Thoracic aorta (tissue), 2 donors: ENCODE results near the gene MS4A15. TPM values are rescaled to one million over a fixed set of nuclear protein-coding genes. Genes with fewer than 3 reads are reported as not detected.

ENCODE experiments used
- ATAC-seq: fragments of 150-250 bp; one replicate; pipeline ENCODE4 v1.8.0; 2017; ENCODE audit warnings: low read depth; ENCODE audit not compliant: insufficient number of reproducible peaks, low FRiP score
- DNase-seq: peaks from one replicate; pipeline ENCODE4 v3.0.0-alpha.2; 2020; ENCODE audit warnings: low spot score
- H3K27ac ChIP-seq, 2 donors: fragments of 200-600 bp; sonication (generic); 1 replicate in 1 of 2; 2 replicates in 1 of 2; pipeline ENCODE4 v1.5.1; 2016; ENCODE audit warnings: mild to moderate bottlenecking in 2 of 2, moderate library complexity in 2 of 2
- H3K27me3 ChIP-seq: fragments of 200-600 bp; sonication (generic); replicated peaks from 2 replicates; pipeline ENCODE4 v1.6.0; 2016; ENCODE audit warnings: mild to moderate bottlenecking; ENCODE audit not compliant: insufficient read depth
- H3K36me3 ChIP-seq: fragments of 200-600 bp; sonication (generic); one replicate; pipeline ENCODE4 v1.5.1; 2016
- H3K4me1 ChIP-seq, 2 donors: fragments of 200-600 bp; sonication (generic); 1 replicate in 1 of 2; 2 replicates in 1 of 2; pipeline versions ENCODE4 v1.5.1 to v1.6.0; 2016; ENCODE audit warnings: low read depth in 2 of 2, mild to moderate bottlenecking in 1 of 2; ENCODE audit not compliant: control insufficient read depth in 1 of 2
- H3K4me3 ChIP-seq: fragments of 200-600 bp; sonication (generic); 2 replicates; pipeline ENCODE4 v1.5.1; 2016; ENCODE audit warnings: mild to moderate bottlenecking
- H3K9me3 ChIP-seq: fragments of 200-600 bp; sonication (generic); 2 replicates; pipeline ENCODE4 v1.5.1; 2016
- total RNA-seq, 2 donors: library from RNA; depleted of rRNA; stranded (reverse); fragments of >200 nt; gene quantifications; one replicate each; pipeline versions ENCODE4 v1.1.0 to v1.2.3, GENCODE V29; 2016
- TF ChIP-seq, protein P1 (sequence below): fragments of 200-600 bp; sonication (generic); IDR thresholded peaks from one replicate; pipeline ENCODE4 v1.5.1; 2019; ENCODE audit warnings: antibody characterized with exemption

MS4A15 gene
- total RNA-seq, 2 donors from 2014 or later, result not detected

- TF ChIP-seq, protein P1, sequence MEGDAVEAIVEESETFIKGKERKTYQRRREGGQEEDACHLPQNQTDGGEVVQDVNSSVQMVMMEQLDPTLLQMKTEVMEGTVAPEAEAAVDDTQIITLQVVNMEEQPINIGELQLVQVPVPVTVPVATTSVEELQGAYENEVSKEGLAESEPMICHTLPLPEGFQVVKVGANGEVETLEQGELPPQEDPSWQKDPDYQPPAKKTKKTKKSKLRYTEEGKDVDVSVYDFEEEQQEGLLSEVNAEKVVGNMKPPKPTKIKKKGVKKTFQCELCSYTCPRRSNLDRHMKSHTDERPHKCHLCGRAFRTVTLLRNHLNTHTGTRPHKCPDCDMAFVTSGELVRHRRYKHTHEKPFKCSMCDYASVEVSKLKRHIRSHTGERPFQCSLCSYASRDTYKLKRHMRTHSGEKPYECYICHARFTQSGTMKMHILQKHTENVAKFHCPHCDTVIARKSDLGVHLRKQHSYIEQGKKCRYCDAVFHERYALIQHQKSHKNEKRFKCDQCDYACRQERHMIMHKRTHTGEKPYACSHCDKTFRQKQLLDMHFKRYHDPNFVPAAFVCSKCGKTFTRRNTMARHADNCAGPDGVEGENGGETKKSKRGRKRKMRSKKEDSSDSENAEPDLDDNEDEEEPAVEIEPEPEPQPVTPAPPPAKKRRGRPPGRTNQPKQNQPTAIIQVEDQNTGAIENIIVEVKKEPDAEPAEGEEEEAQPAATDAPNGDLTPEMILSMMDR, result no peak
- H3K4me3 ChIP-seq, result peak overlapping the region; percentile 11
- H3K27me3 ChIP-seq, result no peaks in the 10 kb centered on the region
- H3K27ac ChIP-seq, result no peak overlapping the region
- ATAC-seq (no peak), DNase-seq (no peak)
- no peaks in the 10 kb centered on the region for H3K9me3 ChIP-seq
- H3K4me1 ChIP-seq, result peaks cover 6 to 14% of the 10 kb centered on the region in 2 donors
- H3K36me3 ChIP-seq, result no peaks in the 10 kb centered on the region
Observed at GRCh38 chr11:60731586-60731985, 25.1 kb upstream of the MS4A15 start.

GRCh38 chr11:60734279-60734678 is 22.4 kb upstream of the MS4A15 start:
- Histone ChIP-seq H3K27ac (no peak overlapping the region), H3K27me3 (no peaks in the 10 kb centered on the region), H3K9me3 (no peaks in the 10 kb centered on the region), H3K36me3 (no peaks in the 10 kb centered on the region), H3K4me1 (peaks cover 6 to 14% of the 10 kb centered on the region in 2 donors), H3K4me3 (no peak overlapping the region)
- TF ChIP-seq, protein P1, result no peak
- DNase-seq (no peak), ATAC-seq (no peak)

GRCh38 chr11:60739114-60739513 is 17.6 kb upstream of the MS4A15 start:
- no peak overlapping the region for H3K27ac ChIP-seq
- TF ChIP-seq, protein P1, result no peak
- no peak for ATAC-seq

GRCh38 chr11:60740573-60740972 is 16.1 kb upstream of the MS4A15 start:
- DNase-seq (no peak), ATAC-seq (no peak)
- Histone ChIP-seq H3K9me3 (no peaks in the 10 kb centered on the region), H3K27ac (no peak overlapping the region), H3K4me3 (no peak overlapping the region), H3K36me3 (no peaks in the 10 kb centered on the region), H3K4me1 (no peaks in the 10 kb centered on the region), H3K27me3 (no peaks in the 10 kb centered on the region)
- TF ChIP-seq, protein P1, result no peak

More at GRCh38 chr11:60739114-60739513, 17.6 kb upstream of the MS4A15 start:
- DNase-seq, result no peak
- Histone ChIP-seq H3K27me3 (no peaks in the 10 kb centered on the region), H3K4me3 (no peak overlapping the region), H3K36me3 (no peaks in the 10 kb centered on the region), H3K9me3 (no peaks in the 10 kb centered on the region), H3K4me1 (no peaks in the 10 kb centered on the region)

DNA sequence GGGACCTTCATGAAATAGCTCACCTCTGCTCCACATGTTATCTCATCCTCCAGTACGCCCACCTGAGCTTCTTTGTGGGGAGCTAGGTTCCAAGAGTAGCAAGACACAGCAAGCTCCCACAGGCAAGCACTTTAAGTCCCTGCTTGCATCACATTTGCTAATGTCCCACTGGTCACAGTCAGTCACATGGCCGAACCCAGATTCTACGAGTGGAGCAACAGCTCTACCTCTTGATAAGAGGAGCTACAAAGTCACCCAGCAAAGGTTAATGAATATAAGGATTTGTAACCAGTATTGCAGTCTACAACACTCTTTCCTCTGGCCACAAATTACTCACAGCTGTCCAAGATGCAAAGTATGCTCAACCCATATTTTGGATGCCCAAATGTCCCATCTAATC is 15.2 kb upstream of the MS4A15 start:
- TF ChIP-seq, protein P1, result no peak
- Histone ChIP-seq H3K4me3 (no peak overlapping the region), H3K9me3 (no peaks in the 10 kb centered on the region), H3K36me3 (no peaks in the 10 kb centered on the region), H3K4me1 (no peaks in the 10 kb centered on the region), H3K27ac (no peak overlapping the region), H3K27me3 (no peaks in the 10 kb centered on the region)
- DNase-seq, result no peak
- no peak for ATAC-seq
